GM18526 (cell line): ENCODE measurements around the gene BICRA.

Experiments used
- POLR2A ChIP-seq: IDR thresholded peaks from 3 replicates; pipeline ENCODE4 v1.6.1; 2011; ENCODE audit not compliant: insufficient read length; ENCODE audit errors: extremely low read depth

Gene BICRA

GRCh38 chr19:47608969-47609905, at the start of gene BICRA:
TSS of gene BICRA (plus strand) at chr19:47609134. CDS start at chr19:47673575, 64,441 bp downstream.
- peak; percentile 41 for TF ChIP-seq POLR2A

- TF ChIP-seq POLR2A: no peak
These were observed 47.9 kb upstream of the BICRA start for GRCh38 chr19:47560999-47561398.

- no peak for TF ChIP-seq POLR2A
These were observed 47.4 kb upstream of the BICRA start for GRCh38 chr19:47561440-47562057.

GRCh38 chr19:47564081-47564480, 44.9 kb upstream of the BICRA start:
- no peak for TF ChIP-seq POLR2A

- no peak for TF ChIP-seq POLR2A
These were observed 39.6 kb upstream of the BICRA start for GRCh38 chr19:47569331-47569730.

GRCh38 chr19:47572635-47573034, 36.3 kb upstream of the BICRA start:
- no peak for TF ChIP-seq POLR2A

GRCh38 chr19:47573071-47574026, 35.6 kb upstream of the BICRA start, which contains the start of gene ZNF541:
TSS of gene ZNF541 (minus strand) at chr19:47573148. CDS start at chr19:47555856, 17,292 bp downstream.
- no peak for TF ChIP-seq POLR2A

- TF ChIP-seq POLR2A: no peak
These were observed 28.5 kb upstream of the BICRA start for GRCh38 chr19:47580397-47580796.

DNA sequence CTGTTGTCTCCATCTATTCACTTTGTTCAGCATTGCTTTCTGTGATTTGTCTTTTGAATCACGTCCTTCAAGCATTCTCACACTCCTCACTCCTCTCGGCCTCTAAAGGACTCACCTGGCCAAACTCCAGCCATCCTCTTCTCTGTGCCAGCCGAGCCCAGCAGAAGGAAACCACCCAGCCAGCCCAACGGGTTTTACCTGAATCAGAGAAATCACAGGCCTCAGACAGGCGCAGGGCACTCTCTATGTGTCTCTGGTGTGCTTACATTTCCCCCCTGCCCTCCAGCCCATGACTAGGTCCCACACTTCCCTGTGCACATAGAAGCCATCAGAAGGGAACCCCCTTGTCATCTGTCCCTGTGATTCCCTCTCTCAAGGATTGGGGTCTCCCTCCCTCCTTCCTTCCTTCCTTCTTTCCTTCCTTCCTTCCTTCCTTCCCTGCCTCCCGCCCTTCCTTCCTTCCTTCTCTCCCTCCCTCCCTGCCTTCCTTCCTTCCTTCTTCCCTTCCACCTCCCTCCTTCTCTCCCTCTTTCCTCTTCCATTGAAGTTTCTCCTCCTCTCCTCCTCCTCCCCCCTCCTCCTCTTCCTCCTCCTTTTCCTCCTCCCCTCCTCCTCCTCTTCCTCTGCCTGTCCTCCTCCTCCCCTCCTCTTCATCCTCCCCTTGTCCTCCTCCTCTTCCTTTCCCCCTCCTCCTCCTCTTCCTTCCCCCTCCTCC, 27.2 kb upstream of the BICRA start:
- no peak for TF ChIP-seq POLR2A

- no peak for TF ChIP-seq POLR2A
These were observed 26.5 kb upstream of the BICRA start for GRCh38 chr19:47582320-47582909.

DNA sequence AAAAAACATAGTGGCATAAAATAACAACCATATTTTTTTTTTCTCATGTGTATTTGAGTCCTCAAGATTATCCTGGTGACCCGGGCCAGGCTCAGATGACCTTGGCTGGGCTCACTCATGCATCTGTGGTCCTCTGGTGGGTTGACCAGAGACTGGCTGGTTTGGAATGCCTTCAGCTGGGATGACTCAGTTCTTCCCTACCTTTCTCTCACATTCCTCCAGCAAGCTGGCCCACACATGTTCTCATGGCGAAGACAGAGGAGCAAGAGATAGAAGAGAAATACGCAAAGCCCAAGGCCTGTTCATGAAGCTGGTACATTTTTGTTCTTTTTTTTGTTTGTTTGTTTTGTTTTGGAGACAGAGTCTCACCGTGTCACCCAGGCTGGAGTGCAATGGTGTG, 21.6 kb upstream of the BICRA start:
- TF ChIP-seq POLR2A: no peak

DNA sequence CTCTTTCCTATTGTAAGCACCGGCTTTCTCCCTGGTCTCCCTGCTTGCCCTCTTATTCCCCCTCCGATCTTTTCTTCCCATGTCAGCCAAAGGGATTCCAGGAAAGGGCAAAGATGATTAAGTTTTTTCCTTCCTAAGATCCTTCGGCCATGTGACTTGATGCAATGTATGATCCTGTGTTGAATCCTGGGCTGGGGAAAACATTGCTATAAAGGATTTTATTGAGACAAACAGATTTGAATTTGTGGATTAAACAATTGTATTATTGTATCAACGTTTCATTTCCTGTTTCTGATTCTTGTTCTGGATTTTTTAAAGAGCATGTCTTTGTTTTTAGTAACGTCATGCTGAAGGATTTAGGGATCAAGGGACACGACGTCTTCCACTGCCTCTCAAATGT, 19.1 kb upstream of the BICRA start:
- no peak for TF ChIP-seq POLR2A

- TF ChIP-seq POLR2A: no peak
These were observed 15.1 kb upstream of the BICRA start for GRCh38 chr19:47593860-47594259.

DNA sequence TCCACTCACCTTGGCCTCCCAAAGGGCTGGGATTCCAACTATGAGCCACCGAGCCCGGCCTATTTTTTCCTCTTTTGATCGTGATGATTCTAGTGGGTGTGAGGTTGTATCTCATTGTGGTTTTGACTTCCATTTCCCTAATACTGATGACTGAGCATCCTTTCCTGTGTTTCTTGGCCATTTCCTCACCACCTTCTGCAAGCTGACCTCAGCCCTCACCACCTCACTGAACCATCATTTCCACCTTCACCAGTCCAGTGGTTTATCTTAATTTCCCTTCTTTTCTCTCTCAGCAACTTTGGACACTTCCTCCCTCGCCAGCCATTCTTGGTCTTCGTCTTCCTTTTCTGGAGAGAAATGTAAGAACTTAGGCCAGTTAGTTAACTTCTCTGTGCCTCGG, 13.0 kb upstream of the BICRA start:
- no peak for TF ChIP-seq POLR2A
